Right lobe of liver (tissue), 4 donors: ENCODE data around the gene ZFC3H1.

Experiments used
- CTCF ChIP-seq, 4 donors: fragments of 200-600 bp in 3 of 4; fragments of 450-650 bp in 1 of 4; IDR thresholded peaks; one replicate each; pipeline versions ENCODE4 v1.5.1 to v1.8.0; 2016 to 2022; ENCODE audit warnings: antibody characterized with exemption in 4 of 4, mild to moderate bottlenecking in 2 of 4
- POLR2A ChIP-seq: fragments of 450-650 bp; IDR thresholded peaks from one replicate; pipeline ENCODE4 v1.6.1; 2017; ENCODE audit warnings: antibody characterized with exemption, mild to moderate bottlenecking
- donor health status: DM: no; HTN: no; CAD: no.
- donor health status: DM: no; HTN: no; CAD: no.
- donor health status: DM: no; HTN: yes; CAD: no.

- no peak for TF ChIP-seq CTCF (IDR thresholded peaks at IDR 0.05)
- TF ChIP-seq POLR2A, result no peak
Measured at GRCh38 chr12:71671311-71671710, 7.7 kb upstream of the ZFC3H1 start.
